ENCODE measurements around the gene GDF15.
"Not testable (repeated sequence)": the region's sequence is repeated elsewhere in the genome, so short reads cannot be mapped to it uniquely, and the experiment has no call there.

Gene GDF15

DNA sequence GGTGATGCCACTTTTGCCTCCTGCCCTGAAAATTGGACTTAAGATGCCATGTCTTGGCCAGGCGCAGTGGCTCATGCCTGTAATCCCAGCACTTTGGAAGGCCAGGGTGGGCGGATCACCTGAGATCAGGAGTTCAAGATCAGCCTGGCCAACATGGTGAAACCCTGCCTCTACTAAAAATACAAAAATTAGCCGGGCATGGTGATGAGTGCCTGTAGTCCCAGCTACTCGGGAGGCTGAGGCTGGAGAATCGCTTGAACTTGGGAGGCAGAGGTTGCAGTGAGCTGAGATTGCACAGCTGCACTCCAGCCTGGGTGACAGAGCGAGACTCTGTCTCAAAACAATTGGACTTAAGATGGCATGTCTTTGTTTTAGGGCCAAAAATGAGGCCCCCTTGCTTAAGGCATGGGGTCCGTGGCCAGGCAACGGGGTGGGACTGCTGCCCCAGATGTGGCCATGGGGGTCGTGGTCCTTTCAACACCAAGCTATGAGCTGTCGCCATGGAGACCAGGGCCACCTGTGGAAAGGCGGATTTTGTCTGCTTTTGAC lies 21.6 kb upstream of the GDF15 start:
- not testable (repeated sequence) for DNase-seq (ENCODE audit: low spot score)

GRCh38 chr19:18364826-18365528 lies 21.0 kb upstream of the GDF15 start:
- peak; percentile 98 for DNase-seq (ENCODE audit: low spot score)

DNA sequence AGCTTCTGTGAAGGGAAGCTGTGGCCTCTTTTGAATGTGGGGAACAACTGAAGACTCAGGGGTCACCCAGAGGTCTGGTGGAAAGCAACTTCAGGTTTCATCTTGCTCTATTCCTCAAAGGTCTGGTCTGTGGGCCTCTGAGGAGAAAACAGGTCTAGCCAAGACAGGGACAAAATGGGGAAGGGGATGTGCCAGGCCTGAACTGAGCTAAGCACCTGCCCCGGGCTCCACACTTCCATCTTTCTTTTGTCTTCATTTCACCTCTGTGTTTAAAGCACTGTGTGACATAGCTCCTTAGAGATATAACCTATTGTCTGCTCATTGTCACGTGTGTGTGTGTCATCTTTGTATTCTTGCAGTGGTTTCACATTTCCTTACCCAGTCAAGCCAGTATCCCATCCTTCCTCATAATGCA lies 19.9 kb upstream of the GDF15 start:
- DNase-seq (ENCODE audit: low spot score): peak; percentile 31

DNA sequence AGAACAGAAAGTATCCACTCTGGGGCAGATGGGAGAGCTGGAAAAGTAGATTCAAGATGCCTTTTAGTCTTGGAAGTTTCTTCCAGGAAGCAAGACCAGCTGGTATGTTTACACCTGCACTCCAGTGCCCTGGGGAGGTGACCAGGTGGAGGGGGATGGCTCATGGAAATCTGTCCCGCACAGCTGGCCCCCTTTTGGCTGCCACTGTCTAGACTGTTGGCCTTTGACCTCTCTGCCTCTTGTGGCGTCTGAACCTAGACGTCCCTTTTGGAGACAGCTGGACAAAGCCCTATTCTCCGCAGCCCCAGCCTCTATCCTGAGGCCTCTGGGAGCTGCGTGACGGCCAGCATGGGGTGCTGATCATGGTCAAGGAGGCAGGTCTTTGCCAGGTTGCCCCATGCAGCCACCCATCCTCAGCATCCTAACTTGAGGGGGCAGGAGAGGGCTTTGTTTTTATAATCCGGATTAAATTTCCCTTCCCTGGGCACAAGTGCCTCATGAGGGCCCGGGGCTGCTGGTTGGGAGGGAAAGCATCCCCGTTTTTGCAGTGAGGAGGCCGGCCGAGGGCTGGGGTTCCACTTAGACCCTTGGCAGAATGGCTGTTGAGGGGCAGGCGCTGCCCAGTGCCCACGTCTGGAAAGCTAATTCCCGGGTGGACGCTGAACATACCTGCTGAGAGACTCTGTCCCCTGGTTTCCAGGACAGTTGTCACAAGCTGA lies 17.3 kb upstream of the GDF15 start:
- no peak for DNase-seq (ENCODE audit: low spot score)

DNA sequence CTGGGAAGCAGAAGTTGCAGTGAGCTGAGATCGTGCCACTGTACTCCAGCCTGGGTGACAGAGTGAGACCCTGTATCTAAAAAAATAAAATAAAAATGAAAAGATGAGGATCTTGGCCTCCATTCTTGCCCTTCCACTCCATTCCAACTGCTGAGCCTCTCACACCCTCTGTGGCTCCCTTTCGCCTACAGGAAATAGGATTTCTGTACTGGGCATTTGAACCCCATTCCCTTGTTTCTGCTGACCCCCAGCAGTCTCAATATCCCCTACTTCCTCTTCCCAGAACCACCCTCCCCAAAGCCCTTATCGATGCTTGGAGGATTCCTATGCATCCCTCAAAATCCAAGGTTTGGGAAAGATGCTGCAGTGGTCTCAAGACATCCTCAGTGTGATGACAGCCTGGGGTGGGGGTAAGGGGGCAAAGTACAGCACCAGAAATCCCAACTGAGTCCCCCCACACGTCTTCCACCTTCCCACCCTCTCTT lies 12.5 kb upstream of the GDF15 start:
- no peak for DNase-seq (ENCODE audit: low spot score)

DNA sequence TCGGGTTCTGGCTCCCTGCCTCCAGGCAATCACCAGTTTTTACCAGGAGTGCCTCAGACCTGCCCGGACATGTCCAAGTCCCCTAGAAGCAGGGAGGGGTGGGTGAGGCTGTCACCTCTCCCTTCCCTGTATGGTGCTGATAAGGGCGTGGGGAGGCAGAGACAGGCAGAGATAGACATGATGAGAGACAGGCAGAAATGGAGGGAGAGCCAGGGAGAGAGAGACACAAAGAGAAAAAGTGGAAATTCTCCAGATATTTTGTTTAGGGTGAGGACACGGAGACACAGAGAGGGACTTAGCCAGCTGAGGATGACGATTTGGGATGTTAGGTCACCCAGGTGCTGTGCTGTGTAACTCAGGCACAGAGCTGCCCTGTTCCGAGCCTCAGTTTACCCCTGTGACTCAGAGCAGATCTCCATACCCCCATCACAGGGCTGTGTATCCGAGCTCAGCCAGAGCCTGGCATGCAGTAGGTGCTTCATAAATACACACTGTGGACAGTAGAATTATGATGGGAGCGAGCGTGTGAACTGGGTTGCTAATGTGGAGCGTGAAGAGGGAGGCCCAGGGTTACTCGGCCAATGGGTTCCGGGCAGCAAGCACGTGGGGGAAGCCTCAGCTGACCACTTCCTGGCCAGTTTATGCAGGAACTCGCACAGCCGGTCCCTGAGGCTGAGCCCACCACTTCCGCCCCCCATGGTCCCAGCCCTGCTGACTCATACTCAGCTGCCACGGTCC lies 11.9 kb upstream of the GDF15 start:
- peak; percentile 99 for DNase-seq (ENCODE audit: low spot score)

DNA sequence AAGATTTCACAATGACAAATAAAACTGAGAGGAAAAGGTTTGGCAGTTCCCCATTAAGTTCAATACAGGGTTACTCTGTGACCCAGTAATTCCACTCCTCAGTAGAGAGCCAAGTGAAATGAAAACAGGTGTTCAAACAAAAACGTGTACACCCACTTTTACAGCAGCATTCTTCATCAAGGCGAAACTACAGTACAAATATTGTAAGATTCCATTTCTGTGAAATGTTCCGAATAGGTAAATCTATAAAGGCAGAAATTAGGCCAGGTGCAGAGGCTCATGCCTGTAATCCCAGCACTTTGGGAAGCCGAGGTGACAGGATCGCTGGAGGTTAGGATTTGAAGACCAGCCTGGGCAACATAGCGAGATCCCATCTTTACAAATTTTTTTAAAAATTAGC lies 8.9 kb upstream of the GDF15 start:
- DNase-seq (ENCODE audit: low spot score): no peak

DNA sequence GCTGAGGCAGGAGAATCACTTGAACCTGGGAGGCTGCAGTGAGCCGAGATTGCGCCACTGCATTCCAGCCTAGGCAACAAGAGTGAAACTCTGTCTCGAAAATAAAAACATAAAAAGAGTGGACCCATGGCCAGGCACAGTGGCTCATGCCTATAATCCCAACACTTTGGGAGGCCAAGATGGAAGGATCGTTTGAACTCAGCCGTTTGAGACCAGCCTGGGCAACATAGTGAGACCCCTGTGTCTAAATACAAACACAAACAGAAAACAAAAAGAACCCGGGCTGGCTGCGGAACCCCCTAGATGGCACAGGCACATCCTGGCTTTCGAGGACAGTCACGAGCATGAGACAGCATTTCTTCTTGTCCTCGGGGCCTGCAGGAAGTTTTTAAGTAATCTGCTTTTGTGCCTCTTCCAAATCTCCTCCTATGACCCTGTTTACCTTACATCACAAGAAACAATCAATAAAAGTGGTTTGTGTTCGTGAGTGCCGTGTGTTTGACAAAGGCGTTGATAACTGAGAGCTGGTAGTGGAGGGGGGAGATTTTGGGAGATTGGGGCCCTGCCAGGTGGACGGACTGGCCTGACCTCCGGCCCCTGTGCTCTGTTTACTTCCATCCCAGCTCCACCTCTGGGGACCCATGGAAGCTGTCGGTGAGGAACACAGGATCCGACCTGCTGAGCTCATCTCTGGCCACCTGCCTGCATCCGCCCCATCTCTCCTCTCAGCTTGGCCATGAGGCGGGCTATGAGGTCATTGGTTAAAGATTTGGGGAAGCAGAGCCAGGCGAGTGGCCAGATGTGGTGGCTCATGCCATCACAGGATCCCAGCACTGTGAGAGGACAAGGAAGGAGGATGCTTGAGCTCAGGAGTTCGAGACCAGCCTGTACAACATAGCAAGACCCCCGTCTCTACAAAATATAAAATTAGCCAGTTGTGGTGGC lies 5.9 kb upstream of the GDF15 start:
- DNase-seq (ENCODE audit: low spot score): peak; percentile 92

- DNase-seq (ENCODE audit: low spot score): no peak
Observed at GRCh38 chr19:18380843-18381242, 5.1 kb upstream of the GDF15 start.

GRCh38 chr19:18383622-18384021 lies 2.3 kb upstream of the GDF15 start:
- DNase-seq (ENCODE audit: low spot score): not testable (repeated sequence)

- no peak for DNase-seq (ENCODE audit: low spot score)
Observed at GRCh38 chr19:18384775-18385174, 1.2 kb upstream of the GDF15 start.

- DNase-seq (ENCODE audit: low spot score): no peak
Observed at GRCh38 chr19:18385359-18385674, 641 bp upstream of the GDF15 start.

DNA sequence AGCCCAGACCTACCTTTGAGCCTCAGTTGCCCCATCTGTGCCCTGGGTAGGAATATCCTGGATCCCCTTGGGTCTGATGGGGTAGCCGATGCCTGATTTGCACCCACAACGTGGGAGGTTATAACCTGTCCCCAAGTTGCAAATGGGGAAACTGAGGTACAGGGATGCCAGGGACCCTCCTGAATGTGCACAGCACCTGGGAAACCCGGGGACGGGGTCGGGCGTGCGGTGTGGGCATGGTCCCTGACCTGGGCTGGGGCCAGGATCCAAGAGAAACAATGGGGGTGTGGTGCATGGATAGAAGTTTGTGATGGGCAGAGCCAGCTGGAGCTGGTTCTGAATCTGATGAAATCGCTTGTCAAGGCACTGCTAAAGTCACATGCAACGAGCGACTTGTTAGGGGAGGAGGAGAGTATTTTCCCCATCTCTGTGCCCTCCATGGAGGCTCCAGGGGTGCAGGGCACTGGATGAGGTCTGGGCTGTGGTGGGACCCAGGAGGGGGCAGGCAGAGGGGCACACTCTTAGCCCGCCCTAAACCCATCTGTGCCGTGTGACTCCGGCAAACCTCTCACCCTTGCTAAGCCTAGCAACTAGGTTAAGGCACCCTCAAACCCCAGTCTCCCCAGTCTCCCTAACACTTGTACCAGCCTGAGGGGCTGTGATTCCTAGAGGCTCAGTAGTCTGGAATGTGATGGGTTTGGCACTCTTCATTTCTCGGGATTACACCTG lies 749 bp downstream of the GDF15 start:
- DNase-seq (ENCODE audit: low spot score): peak; percentile 77

GRCh38 chr19:18388100-18388959 lies 2.4 kb downstream of the GDF15 start:
- no peak for DNase-seq (ENCODE audit: low spot score)

GRCh38 chr19:18388960-18389725 lies 3.2 kb downstream of the GDF15 start:
- no peak for DNase-seq (ENCODE audit: low spot score)

DNA sequence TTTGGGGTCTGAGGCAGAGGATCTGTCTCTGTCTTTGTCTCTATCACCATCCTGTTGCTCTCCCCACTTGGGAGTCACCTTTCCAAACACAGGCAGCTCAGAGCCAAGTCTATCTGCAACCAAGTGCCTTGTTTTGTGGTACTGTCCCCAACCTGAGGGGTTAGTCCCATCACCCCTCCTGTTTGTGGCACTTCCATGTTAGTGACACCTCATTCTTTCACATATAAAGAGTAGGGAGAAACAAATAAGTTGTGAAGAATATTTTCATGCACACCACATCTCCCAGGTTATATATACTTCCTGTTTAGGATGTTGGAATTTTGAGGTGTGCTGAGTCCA lies 3.7 kb downstream of the GDF15 start:
- DNase-seq (ENCODE audit: low spot score): no peak

GRCh38 chr19:18390065-18390907 lies 4.3 kb downstream of the GDF15 start:
- DNase-seq (ENCODE audit: low spot score): peak; percentile 31

DNA sequence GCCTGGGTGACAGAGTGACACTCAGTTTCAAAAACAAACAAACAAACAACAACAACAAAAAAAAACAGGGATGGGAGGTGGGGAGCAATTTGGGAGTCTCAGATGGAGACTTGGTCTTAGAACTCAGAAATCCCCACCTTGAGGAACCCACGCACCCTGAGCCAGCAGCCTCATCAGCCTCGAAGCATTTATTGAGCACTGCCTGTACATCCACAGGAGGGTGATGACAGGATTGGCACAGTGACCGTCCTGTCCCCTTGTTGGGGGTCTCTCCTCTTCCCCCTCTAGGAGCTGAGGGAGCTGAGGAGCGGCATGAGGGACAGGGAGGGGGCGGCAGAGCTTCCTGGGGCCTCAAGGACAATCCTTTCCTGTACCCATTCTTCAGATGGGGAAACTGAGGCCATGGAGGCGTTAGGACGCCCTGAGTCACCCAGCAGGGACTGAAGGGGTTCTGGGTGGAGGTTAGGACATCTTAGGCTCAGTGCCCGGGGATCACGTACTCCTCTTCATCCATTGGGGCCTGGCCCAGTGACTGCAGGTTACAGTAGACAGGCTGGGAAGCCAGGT lies 5.6 kb downstream of the GDF15 start:
- DNase-seq (ENCODE audit: low spot score): no peak
